OCI-LY3 (cell line): Measurements from ENCODE around the gene ZBED2.

Experiments
- H2AFZ ChIP-seq: fragments of 200-600, 300-600 bp; shearing (Covaris generic); 2 replicates; pipeline ENCODE4 v1.6.0; 2014; ENCODE audit warnings: antibody characterized with exemption, low read depth, low read length
- H3K27ac ChIP-seq: fragments of 200-600, 300-600 bp; sonication (generic); 2 replicates; pipeline ENCODE4 v1.5.1; 2014; ENCODE audit warnings: mild to moderate bottlenecking, low read length, moderate library complexity, mixed read lengths
- H3K27me3 ChIP-seq: fragments of 200-600, 300-600 bp; sonication (generic); 2 replicates; pipeline ENCODE4 v1.6.1; 2014; ENCODE audit warnings: low read depth, low read length, mixed read lengths
- H3K36me3 ChIP-seq: fragments of 200-600, 300-600 bp; sonication (generic); replicated peaks from 2 replicates; pipeline ENCODE3; 2014; ENCODE audit warnings: low read depth, low read length, mixed read lengths
- H3K4me1 ChIP-seq: fragments of 300-600, 200-600 bp; sonication (generic); 2 replicates; pipeline ENCODE4 v1.6.1; 2014; ENCODE audit warnings: low read length, mixed read lengths
- H3K4me2 ChIP-seq: fragments of 200-600, 300-600 bp; sonication (generic); 2 replicates; pipeline ENCODE4 v1.6.1; 2014; ENCODE audit warnings: low read length, mixed read lengths
- H3K4me3 ChIP-seq: fragments of 300-600, 200-600 bp; sonication (generic); 2 replicates; pipeline ENCODE4 v1.5.1; 2014; ENCODE audit warnings: antibody characterized with exemption, mild to moderate bottlenecking, low read length, moderate library complexity
- H3K79me2 ChIP-seq: fragments of 300-600, 200-600 bp; shearing (Covaris generic); 2 replicates; pipeline ENCODE4 v1.6.1; 2014; ENCODE audit warnings: mild to moderate bottlenecking, low read length, mixed read lengths
- H3K9ac ChIP-seq: fragments of 300-600, 200-600 bp; shearing (Covaris generic); 2 replicates; pipeline ENCODE4 v1.6.0; 2014; ENCODE audit warnings: mild to moderate bottlenecking, low read length, moderate library complexity
- H3K9me3 ChIP-seq: fragments of 200-600, 300-600 bp; shearing (Covaris generic); 2 replicates; pipeline ENCODE4 v1.6.1; 2014; ENCODE audit warnings: low read length, mixed read lengths; ENCODE audit not compliant: insufficient read depth
- H4K20me1 ChIP-seq: fragments of 200-600, 300-600 bp; sonication (generic); 2 replicates; pipeline ENCODE4 v1.6.1; 2016; ENCODE audit warnings: low read length, mixed read lengths; ENCODE audit not compliant: insufficient read depth
- EZH2phosphoT487 ChIP-seq: fragments of 200-600 bp; shearing (Covaris generic); IDR thresholded peaks from 2 replicates; pipeline ENCODE4 v1.6.1; 2018; ENCODE audit warnings: antibody characterized with exemption, mixed run types, low read depth
- TF ChIP-seq, protein P1 (sequence below): fragments of 200-600, 300-600 bp; sonication (generic); IDR thresholded peaks from 2 replicates; pipeline ENCODE4 v1.5.1; 2014; ENCODE audit warnings: antibody characterized with exemption, low read length, low read depth

ZBED2 gene

GRCh38 chr3:111604119-111604518 lies 9.0 kb upstream of the ZBED2 start:
- H3K4me2 ChIP-seq, result 0 out of 2 replicates have a peak overlapping the region, but pooled peaks have one; percentile 5
- H3K4me3 ChIP-seq, result no peak overlapping the region
- no peaks in the 10 kb centered on the region for H3K36me3 ChIP-seq
- H3K79me2 ChIP-seq, result no peaks in the 10 kb centered on the region
- H4K20me1 ChIP-seq, result no peaks in the 10 kb centered on the region
- H3K27ac ChIP-seq, result no peak overlapping the region
- peaks cover 13% of the 10 kb centered on the region for H3K4me1 ChIP-seq
- H3K9me3 ChIP-seq, result no peaks in the 10 kb centered on the region
- TF ChIP-seq, protein P1, sequence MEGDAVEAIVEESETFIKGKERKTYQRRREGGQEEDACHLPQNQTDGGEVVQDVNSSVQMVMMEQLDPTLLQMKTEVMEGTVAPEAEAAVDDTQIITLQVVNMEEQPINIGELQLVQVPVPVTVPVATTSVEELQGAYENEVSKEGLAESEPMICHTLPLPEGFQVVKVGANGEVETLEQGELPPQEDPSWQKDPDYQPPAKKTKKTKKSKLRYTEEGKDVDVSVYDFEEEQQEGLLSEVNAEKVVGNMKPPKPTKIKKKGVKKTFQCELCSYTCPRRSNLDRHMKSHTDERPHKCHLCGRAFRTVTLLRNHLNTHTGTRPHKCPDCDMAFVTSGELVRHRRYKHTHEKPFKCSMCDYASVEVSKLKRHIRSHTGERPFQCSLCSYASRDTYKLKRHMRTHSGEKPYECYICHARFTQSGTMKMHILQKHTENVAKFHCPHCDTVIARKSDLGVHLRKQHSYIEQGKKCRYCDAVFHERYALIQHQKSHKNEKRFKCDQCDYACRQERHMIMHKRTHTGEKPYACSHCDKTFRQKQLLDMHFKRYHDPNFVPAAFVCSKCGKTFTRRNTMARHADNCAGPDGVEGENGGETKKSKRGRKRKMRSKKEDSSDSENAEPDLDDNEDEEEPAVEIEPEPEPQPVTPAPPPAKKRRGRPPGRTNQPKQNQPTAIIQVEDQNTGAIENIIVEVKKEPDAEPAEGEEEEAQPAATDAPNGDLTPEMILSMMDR, result no peak
- no peak for TF ChIP-seq EZH2phosphoT487
- no peaks in the 10 kb centered on the region for H3K27me3 ChIP-seq
- H3K9ac ChIP-seq, result no peak overlapping the region
- H2AFZ ChIP-seq, result peak overlapping the region; percentile 35; the same call in 1 of the 2 replicates

DNA sequence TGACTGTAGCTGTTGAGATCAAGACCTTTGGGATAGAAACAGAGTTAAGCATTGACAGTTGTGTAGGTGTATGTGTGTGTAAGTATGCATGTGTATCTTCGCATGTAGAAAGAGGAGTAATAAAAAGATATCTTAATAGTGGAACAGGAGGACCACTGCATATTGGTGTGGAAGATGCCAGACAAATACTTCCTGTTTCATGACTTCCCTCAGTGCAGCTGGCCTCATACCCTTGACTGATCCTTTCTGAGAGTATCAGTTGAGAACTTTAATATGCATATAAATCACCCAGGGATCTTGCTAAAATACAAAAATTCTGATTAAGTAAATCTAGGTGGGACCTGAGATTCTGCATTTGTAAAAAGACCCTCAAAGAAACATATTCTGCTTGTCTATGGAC lies 8.5 kb upstream of the ZBED2 start:
- Histone ChIP-seq H4K20me1 (no peaks in the 10 kb centered on the region), H3K27me3 (no peaks in the 10 kb centered on the region), H3K27ac (no peak overlapping the region), H3K4me1 (peaks cover 13% of the 10 kb centered on the region), H3K9ac (no peak overlapping the region), H3K4me2 (0 out of 2 replicates have a peak overlapping the region, but pooled peaks have one; percentile 5), H2AFZ (peak overlapping the region; percentile 35; the same call in 1 of the 2 replicates), H3K4me3 (no peak overlapping the region), H3K79me2 (no peaks in the 10 kb centered on the region), H3K9me3 (no peaks in the 10 kb centered on the region), H3K36me3 (no peaks in the 10 kb centered on the region)
- TF ChIP-seq EZH2phosphoT487, result no peak
- TF ChIP-seq, protein P1, result no peak

DNA sequence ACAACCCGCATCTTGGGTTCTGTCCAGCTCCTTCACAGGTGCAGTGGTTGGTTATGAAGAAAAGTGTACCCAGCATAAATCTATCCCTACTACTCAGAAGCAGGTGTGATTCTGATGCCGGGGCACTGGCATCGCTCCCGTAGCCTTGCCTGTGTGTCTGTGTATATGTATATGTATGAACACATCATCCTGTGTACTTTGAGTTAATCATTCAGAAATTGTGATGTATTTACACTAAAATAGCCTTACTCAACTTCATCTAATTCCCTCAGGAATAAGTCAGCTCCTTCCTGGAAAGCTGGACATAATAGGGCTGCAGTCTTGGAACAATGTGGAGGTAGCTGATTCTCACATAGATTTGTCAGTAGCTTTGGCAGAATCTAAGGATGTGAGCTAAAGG lies 6.7 kb upstream of the ZBED2 start:
- H3K79me2 ChIP-seq, result no peaks in the 10 kb centered on the region
- H3K27ac ChIP-seq, result no peak overlapping the region
- H3K4me2 ChIP-seq, result no peak overlapping the region
- no peak overlapping the region for H3K9ac ChIP-seq
- no peaks in the 10 kb centered on the region for H3K36me3 ChIP-seq
- TF ChIP-seq, protein P1, result no peak
- no peak for TF ChIP-seq EZH2phosphoT487
- H3K4me3 ChIP-seq, result no peak overlapping the region
- H3K9me3 ChIP-seq, result no peaks in the 10 kb centered on the region
- H2AFZ ChIP-seq, result no peak overlapping the region
- no peaks in the 10 kb centered on the region for H4K20me1 ChIP-seq
- no peaks in the 10 kb centered on the region for H3K27me3 ChIP-seq
- peaks cover 13% of the 10 kb centered on the region for H3K4me1 ChIP-seq

- Histone ChIP-seq H2AFZ (no peak overlapping the region), H3K27ac (no peak overlapping the region), H3K9me3 (no peaks in the 10 kb centered on the region), H3K36me3 (no peaks in the 10 kb centered on the region), H3K4me1 (peaks cover 23% of the 10 kb centered on the region), H3K4me2 (no peak overlapping the region), H3K27me3 (no peaks in the 10 kb centered on the region), H3K79me2 (no peaks in the 10 kb centered on the region), H3K4me3 (no peak overlapping the region), H4K20me1 (no peaks in the 10 kb centered on the region), H3K9ac (no peak overlapping the region)
- no peak for TF ChIP-seq EZH2phosphoT487
- TF ChIP-seq, protein P1, result no peak
These were observed 3.4 kb upstream of the ZBED2 start for GRCh38 chr3:111598552-111598951.
